WTC11 (cell line): ENCODE measurements around the gene FN3K. TPM values are rescaled to one million over a fixed set of nuclear protein-coding genes. Genes with fewer than 3 reads are reported as not detected.

Experiments
- ATAC-seq: fragments of 200-7000 bp; cut with Tn5 transposase; 2 replicates; pipeline ENCODE4 v1.10.0; 2021; ENCODE audit warnings: mild to moderate bottlenecking, moderate library complexity
- CTCF ChIA-PET: fragments of 300-600 bp; sonication (Branson Sonifier 250); formaldehyde crosslinking; loops from one replicate; lab custom pipeline; 2021; ENCODE audit warnings: antibody characterized with exemption; lab: Charles Lee
- POLR2A ChIA-PET: fragments of 350-600 bp; sonication (Branson Sonifier 250); formaldehyde crosslinking; loops from one replicate; lab custom pipeline; 2021; ENCODE audit warnings: antibody characterized with exemption; lab: Charles Lee
- DNase-seq: peaks from one replicate; pipeline ENCODE4 v3.0.0; 2021; ENCODE audit warnings: low spot score
- H3K27ac Mint-ChIP-seq: 2 replicates; pipeline ENCODE4 v1.8.0; 2021; ENCODE audit warnings: mixed read lengths
- H3K27me3 Mint-ChIP-seq: 2 replicates; pipeline ENCODE4 v1.8.0; 2021; ENCODE audit warnings: low read depth, mild to moderate bottlenecking, moderate library complexity, mixed read lengths
- H3K36me3 Mint-ChIP-seq: 2 replicates; pipeline ENCODE4 v1.8.0; 2021; ENCODE audit warnings: mixed read lengths
- H3K4me1 Mint-ChIP-seq: 2 replicates; pipeline ENCODE4 v1.8.0; 2022; ENCODE audit warnings: mixed read lengths
- H3K4me3 Mint-ChIP-seq: 2 replicates; pipeline ENCODE4 v1.8.0; 2021; ENCODE audit warnings: mild to moderate bottlenecking, moderate library complexity, mixed read lengths
- H3K9me3 Mint-ChIP-seq: 2 replicates; pipeline ENCODE4 v1.8.0; 2021; ENCODE audit warnings: mixed read lengths
- ARID4B ChIP-seq: sonication (generic); formaldehyde crosslinking; IDR thresholded peaks from 2 replicates; pipeline ENCODE4 v1.8.0; 2023; ENCODE audit warnings: missing genetic modification reagents, mild to moderate bottlenecking, borderline replicate concordance
- ETV6 ChIP-seq: sonication (generic); formaldehyde crosslinking; IDR thresholded peaks from 2 replicates; pipeline ENCODE4 v1.8.1; 2022; ENCODE audit warnings: mild to moderate bottlenecking, missing genetic modification reagents
- FOXJ3 ChIP-seq: sonication (generic); formaldehyde crosslinking; IDR thresholded peaks from 2 replicates; pipeline ENCODE4 v1.9.0; 2021; ENCODE audit warnings: missing genetic modification reagents, mild to moderate bottlenecking, borderline replicate concordance
- FOXK1 ChIP-seq: sonication (generic); formaldehyde crosslinking; IDR thresholded peaks from 2 replicates; pipeline ENCODE4 v1.8.0; 2022; ENCODE audit warnings: mild to moderate bottlenecking, moderate library complexity, missing genetic modification reagents
- GTF2I ChIP-seq: fragments of 250-450 bp; sonication (Bioruptor Pico); conservative IDR thresholded peaks from 2 replicates; pipeline ENCODE4 v1.4.0; 2021; ENCODE audit warnings: mild to moderate bottlenecking
- JUN ChIP-seq: sonication (generic); formaldehyde crosslinking; IDR thresholded peaks from 2 replicates; pipeline ENCODE4 v1.8.0; 2023; ENCODE audit warnings: mild to moderate bottlenecking, missing genetic modification reagents
- NR2C2 ChIP-seq: sonication (generic); formaldehyde crosslinking; IDR thresholded peaks from 2 replicates; pipeline ENCODE4 v1.8.0; 2022; ENCODE audit warnings: mild to moderate bottlenecking, missing genetic modification reagents
- NR3C1 ChIP-seq: sonication (generic); formaldehyde crosslinking; conservative IDR thresholded peaks from 2 replicates; pipeline ENCODE4 v1.8.1; 2023; ENCODE audit warnings: low read depth, mild to moderate bottlenecking, missing genetic modification reagents
- SMAD3 ChIP-seq: sonication (generic); formaldehyde crosslinking; IDR thresholded peaks from 2 replicates; pipeline ENCODE4 v1.8.0; 2022; ENCODE audit warnings: missing genetic modification reagents, mild to moderate bottlenecking, borderline replicate concordance
- TEAD4 ChIP-seq: sonication (generic); formaldehyde crosslinking; IDR thresholded peaks from 2 replicates; pipeline ENCODE4 v1.8.0; 2022; ENCODE audit warnings: mild to moderate bottlenecking, missing genetic modification reagents
- ZNF396 ChIP-seq: fragments of 250-450 bp; sonication (Bioruptor Pico); IDR thresholded peaks from 2 replicates; pipeline ENCODE4 v1.8.0; 2021; ENCODE audit warnings: mild to moderate bottlenecking, moderate library complexity, borderline replicate concordance
- total RNA-seq: library from RNA; stranded (reverse); gene quantifications from 3 replicates; pipeline ENCODE4 v1.2.3, GENCODE V29; 2021
- TF ChIP-seq, protein P1 (sequence below): sonication (generic); formaldehyde crosslinking; IDR thresholded peaks from 2 replicates; pipeline ENCODE4 v1.8.1; 2023; ENCODE audit warnings: mild to moderate bottlenecking, missing genetic modification reagents, moderate library complexity
- TF ChIP-seq, protein P2 (sequence below): sonication (generic); formaldehyde crosslinking; IDR thresholded peaks from 2 replicates; pipeline ENCODE4 v1.8.0; 2023; ENCODE audit warnings: missing genetic modification reagents
- TF ChIP-seq, protein P3 (sequence below): fragments of 250-450 bp; sonication (Bioruptor Pico); IDR thresholded peaks from 2 replicates; pipeline ENCODE4 v1.9.0; 2021; ENCODE audit warnings: mild to moderate bottlenecking
- TF ChIP-seq, protein P4 (sequence below): sonication (generic); formaldehyde crosslinking; IDR thresholded peaks from 2 replicates; pipeline ENCODE4 v1.8.1; 2022; ENCODE audit warnings: mild to moderate bottlenecking, moderate library complexity, missing genetic modification reagents

FN3K gene
- total RNA-seq, 1 experiment from 2014 or later, result 19.3 TPM

- TF ChIP-seq ARID4B (CRISPR knock-in tag) (no peak), TEAD4 (CRISPR knock-in tag) (no peak), GTF2I (no peak), ZNF396 (CRISPR knock-in tag) (no peak), ETV6 (CRISPR knock-in tag) (no peak), FOXK1 (CRISPR knock-in tag) (no peak), SMAD3 (no peak)
- TF ChIP-seq, protein P1, sequence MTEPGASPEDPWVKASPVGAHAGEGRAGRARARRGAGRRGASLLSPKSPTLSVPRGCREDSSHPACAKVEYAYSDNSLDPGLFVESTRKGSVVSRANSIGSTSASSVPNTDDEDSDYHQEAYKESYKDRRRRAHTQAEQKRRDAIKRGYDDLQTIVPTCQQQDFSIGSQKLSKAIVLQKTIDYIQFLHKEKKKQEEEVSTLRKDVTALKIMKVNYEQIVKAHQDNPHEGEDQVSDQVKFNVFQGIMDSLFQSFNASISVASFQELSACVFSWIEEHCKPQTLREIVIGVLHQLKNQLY (CRISPR knock-in tag), result no peak
These were observed 51.9 kb downstream of the FN3K start (continued) for GRCh38 chr17:82787081-82787848.

- Mint-ChIP-seq H3K36me3 (peaks cover 27% of the 10 kb centered on the region), H3K27me3 (no peaks in the 10 kb centered on the region), H3K27ac (peak overlapping the region; percentile 25; the same call in 1 of the 2 replicates), H3K4me1 (no peaks in the 10 kb centered on the region), H3K4me3 (no peak overlapping the region), H3K9me3 (no peaks in the 10 kb centered on the region)
- ChIA-PET CTCF (interaction anchor here (1.2 kb wide), 1 partner anchor 129 kb away, joined by 3 read pairs; no protein-coding TSS in a partner anchor), POLR2A (interaction anchor here (0.5 kb wide), 2 partner anchors 283 to 308 kb away, joined by 3 read pairs; no protein-coding TSS in a partner anchor)
- ATAC-seq, result no peak
- TF ChIP-seq JUN (CRISPR knock-in tag), result no peak
- TF ChIP-seq, protein P2, sequence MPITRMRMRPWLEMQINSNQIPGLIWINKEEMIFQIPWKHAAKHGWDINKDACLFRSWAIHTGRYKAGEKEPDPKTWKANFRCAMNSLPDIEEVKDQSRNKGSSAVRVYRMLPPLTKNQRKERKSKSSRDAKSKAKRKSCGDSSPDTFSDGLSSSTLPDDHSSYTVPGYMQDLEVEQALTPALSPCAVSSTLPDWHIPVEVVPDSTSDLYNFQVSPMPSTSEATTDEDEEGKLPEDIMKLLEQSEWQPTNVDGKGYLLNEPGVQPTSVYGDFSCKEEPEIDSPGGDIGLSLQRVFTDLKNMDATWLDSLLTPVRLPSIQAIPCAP (CRISPR knock-in tag), result no peak
- TF ChIP-seq NR3C1 (CRISPR knock-in tag), result no peak
- DNase-seq, result no peak
These were observed 53.0 kb downstream of the FN3K start for GRCh38 chr17:82788206-82789001.

DNA sequence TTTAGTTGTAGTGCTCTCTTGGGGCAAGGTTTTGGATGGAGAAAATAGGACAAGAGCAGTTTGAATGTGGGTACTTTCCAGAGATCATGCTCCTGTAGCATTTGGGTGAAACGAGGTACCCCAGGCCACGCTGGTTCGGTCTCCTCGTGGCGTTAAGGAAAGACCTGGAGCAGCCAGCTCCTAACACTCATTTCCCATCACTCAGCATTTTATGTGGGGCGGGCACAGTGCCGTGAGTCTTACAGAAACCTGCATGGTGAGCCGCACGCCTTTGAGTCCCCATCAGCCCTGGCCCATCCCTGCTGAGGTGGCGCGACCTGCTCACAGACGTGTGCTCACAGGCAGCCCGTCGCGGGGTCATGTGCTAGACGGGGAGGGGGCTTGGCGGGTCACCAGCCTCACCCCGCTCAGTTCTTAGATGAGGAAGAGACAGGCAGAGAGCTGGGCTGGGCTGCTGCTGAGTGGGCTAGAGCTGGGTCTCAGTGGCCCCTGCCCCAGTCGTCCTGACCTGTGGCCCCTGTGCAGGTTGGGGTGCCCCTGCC is 53.7 kb downstream of the FN3K start:
- ATAC-seq (no peak), DNase-seq (no peak)
- H3K36me3 Mint-ChIP-seq, result peaks cover 23% of the 10 kb centered on the region
- H3K4me1 Mint-ChIP-seq, result no peaks in the 10 kb centered on the region
- CTCF ChIA-PET, result interaction anchor here (0.6 to 1.2 kb wide), 2 partner anchors 129 to 260 kb away, joined by 3 to 5 read pairs; no protein-coding TSS in a partner anchor
- H3K27ac Mint-ChIP-seq, result no peak overlapping the region
- no peaks in the 10 kb centered on the region for H3K27me3 Mint-ChIP-seq
- H3K9me3 Mint-ChIP-seq, result no peaks in the 10 kb centered on the region
- no peak overlapping the region for H3K4me3 Mint-ChIP-seq
- no peak for TF ChIP-seq NR2C2 (CRISPR knock-in tag)
- TF ChIP-seq, protein P3, sequence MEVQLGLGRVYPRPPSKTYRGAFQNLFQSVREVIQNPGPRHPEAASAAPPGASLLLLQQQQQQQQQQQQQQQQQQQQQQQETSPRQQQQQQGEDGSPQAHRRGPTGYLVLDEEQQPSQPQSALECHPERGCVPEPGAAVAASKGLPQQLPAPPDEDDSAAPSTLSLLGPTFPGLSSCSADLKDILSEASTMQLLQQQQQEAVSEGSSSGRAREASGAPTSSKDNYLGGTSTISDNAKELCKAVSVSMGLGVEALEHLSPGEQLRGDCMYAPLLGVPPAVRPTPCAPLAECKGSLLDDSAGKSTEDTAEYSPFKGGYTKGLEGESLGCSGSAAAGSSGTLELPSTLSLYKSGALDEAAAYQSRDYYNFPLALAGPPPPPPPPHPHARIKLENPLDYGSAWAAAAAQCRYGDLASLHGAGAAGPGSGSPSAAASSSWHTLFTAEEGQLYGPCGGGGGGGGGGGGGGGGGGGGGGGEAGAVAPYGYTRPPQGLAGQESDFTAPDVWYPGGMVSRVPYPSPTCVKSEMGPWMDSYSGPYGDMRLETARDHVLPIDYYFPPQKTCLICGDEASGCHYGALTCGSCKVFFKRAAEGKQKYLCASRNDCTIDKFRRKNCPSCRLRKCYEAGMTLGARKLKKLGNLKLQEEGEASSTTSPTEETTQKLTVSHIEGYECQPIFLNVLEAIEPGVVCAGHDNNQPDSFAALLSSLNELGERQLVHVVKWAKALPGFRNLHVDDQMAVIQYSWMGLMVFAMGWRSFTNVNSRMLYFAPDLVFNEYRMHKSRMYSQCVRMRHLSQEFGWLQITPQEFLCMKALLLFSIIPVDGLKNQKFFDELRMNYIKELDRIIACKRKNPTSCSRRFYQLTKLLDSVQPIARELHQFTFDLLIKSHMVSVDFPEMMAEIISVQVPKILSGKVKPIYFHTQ (CRISPR knock-in tag), result no peak
- TF ChIP-seq, protein P4, sequence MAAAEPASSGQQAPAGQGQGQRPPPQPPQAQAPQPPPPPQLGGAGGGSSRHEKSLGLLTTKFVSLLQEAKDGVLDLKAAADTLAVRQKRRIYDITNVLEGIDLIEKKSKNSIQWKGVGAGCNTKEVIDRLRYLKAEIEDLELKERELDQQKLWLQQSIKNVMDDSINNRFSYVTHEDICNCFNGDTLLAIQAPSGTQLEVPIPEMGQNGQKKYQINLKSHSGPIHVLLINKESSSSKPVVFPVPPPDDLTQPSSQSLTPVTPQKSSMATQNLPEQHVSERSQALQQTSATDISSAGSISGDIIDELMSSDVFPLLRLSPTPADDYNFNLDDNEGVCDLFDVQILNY (CRISPR knock-in tag), result no peak
- no peak for TF ChIP-seq FOXJ3 (CRISPR knock-in tag)
- TF ChIP-seq, all 79 proteins: peak for 0
- POLR2A ChIA-PET, result interaction anchor here (0.5 kb wide), 1 partner anchor 309 kb away, joined by 3 read pairs; no protein-coding TSS in a partner anchor
